Astrocyte (in vitro differentiated cells and primary cell): ENCODE data around the gene TENM3. TPM values are rescaled to one million over a fixed set of nuclear protein-coding genes. Genes with fewer than 3 reads are reported as not detected.
"Not testable (repeated sequence)": the region's sequence is repeated elsewhere in the genome, so short reads cannot be mapped to it uniquely, and the experiment has no call there.

Source experiments
- DNase-seq: peaks from one replicate; pipeline ENCODE4 v3.0.0-alpha.2; 2010; ENCODE audit warnings: low read depth
- FAIRE-seq: peaks from 2 replicates; lab custom pipeline; 2011; peaks lifted over from hg19 to GRCh38; lab: Jason Lieb, UNC
- H2AFZ ChIP-seq: 2 replicates; pipeline ENCODE4 v1.6.0; 2012; ENCODE audit warnings: low read depth, low read length, inconsistent platforms
- H3K27ac ChIP-seq: 2 replicates; pipeline ENCODE4 v1.5.1; 2011; ENCODE audit warnings: low read depth, low read length, inconsistent platforms
- H3K27me3 ChIP-seq: 2 replicates; pipeline ENCODE4 v1.6.0; 2011; ENCODE audit warnings: low read length, inconsistent platforms; ENCODE audit not compliant: insufficient read depth
- H3K36me3 ChIP-seq: 2 replicates; pipeline ENCODE4 v1.5.1; 2011; ENCODE audit warnings: low read length, inconsistent platforms; ENCODE audit not compliant: insufficient read depth
- H3K4me1 ChIP-seq: 2 replicates; pipeline ENCODE4 v1.5.1; 2011; ENCODE audit warnings: low read length, inconsistent platforms; ENCODE audit not compliant: insufficient read depth
- H3K4me2 ChIP-seq: 2 replicates; pipeline ENCODE4 v1.6.0; 2012; ENCODE audit warnings: low read length, inconsistent platforms
- H3K4me3 ChIP-seq: 2 replicates; pipeline ENCODE4 v1.5.1; 2011; ENCODE audit warnings: low read depth, mild to moderate bottlenecking, low read length, inconsistent platforms; ENCODE audit not compliant: insufficient read depth
- H3K79me2 ChIP-seq: 2 replicates; pipeline ENCODE4 v1.6.0; 2012; ENCODE audit warnings: mild to moderate bottlenecking, low read length, inconsistent platforms; ENCODE audit not compliant: insufficient read depth
- H3K9ac ChIP-seq: 2 replicates; pipeline ENCODE4 v1.6.0; 2012; ENCODE audit warnings: mild to moderate bottlenecking, low read length, inconsistent platforms
- H3K9me3 ChIP-seq: 2 replicates; pipeline ENCODE4 v1.5.1; 2012; ENCODE audit warnings: low read depth, mild to moderate bottlenecking, low read length, inconsistent platforms; ENCODE audit not compliant: insufficient read depth
- H4K20me1 ChIP-seq: 2 replicates; pipeline ENCODE4 v1.6.0; 2012; ENCODE audit warnings: low read length, inconsistent platforms; ENCODE audit not compliant: insufficient read depth
- H3K27ac Mint-ChIP-seq: one replicate; pipeline ENCODE4 v1.8.0; 2021; ENCODE audit warnings: mild to moderate bottlenecking, mixed read lengths; ENCODE audit not compliant: unreplicated experiment
- H3K27me3 Mint-ChIP-seq: one replicate; pipeline ENCODE4 v1.8.0; 2021; ENCODE audit warnings: low read depth, mixed read lengths; ENCODE audit not compliant: unreplicated experiment
- H3K36me3 Mint-ChIP-seq: one replicate; pipeline ENCODE4 v1.8.0; 2021; ENCODE audit warnings: low read depth, mixed read lengths; ENCODE audit not compliant: unreplicated experiment
- H3K4me1 Mint-ChIP-seq: one replicate; pipeline ENCODE4 v1.8.0; 2021; ENCODE audit warnings: low read depth, mixed read lengths; ENCODE audit not compliant: unreplicated experiment
- H3K4me3 Mint-ChIP-seq: one replicate; pipeline ENCODE4 v1.8.0; 2021; ENCODE audit warnings: mild to moderate bottlenecking, moderate library complexity, mixed read lengths; ENCODE audit not compliant: unreplicated experiment
- H3K9me3 Mint-ChIP-seq: one replicate; pipeline ENCODE4 v1.8.0; 2021; ENCODE audit warnings: mild to moderate bottlenecking, mixed read lengths; ENCODE audit not compliant: unreplicated experiment
- CTCF ChIP-seq: IDR thresholded peaks from 2 replicates; pipeline ENCODE4 v1.5.1; 2011; ENCODE audit warnings: low read depth, mild to moderate bottlenecking, inconsistent platforms, low read length, moderate library complexity; ENCODE audit not compliant: insufficient read depth
- EZH2 ChIP-seq: IDR thresholded peaks from 2 replicates; pipeline ENCODE4 v1.6.1; 2012; ENCODE audit warnings: mild to moderate bottlenecking, low read length, inconsistent platforms; ENCODE audit not compliant: insufficient read depth
- total RNA-seq: library from RNA; stranded (reverse); gene quantifications from 2 replicates; pipeline ENCODE4 v1.2.1, GENCODE V29; 2021

TENM3 gene
- total RNA-seq, 1 donor from 2014 or later, result 127 TPM

- Mint-ChIP-seq H3K4me3 (no peak overlapping the region), H3K27me3 (no peaks in the 10 kb centered on the region), H3K27ac (no peak overlapping the region), H3K9me3 (no peaks in the 10 kb centered on the region), H3K4me1 (peaks cover 12% of the 10 kb centered on the region), H3K36me3 (peaks cover 15% of the 10 kb centered on the region)
- Histone ChIP-seq H3K9me3 (no peaks in the 10 kb centered on the region), H3K27me3 (no peaks in the 10 kb centered on the region), H3K4me2 (no peak overlapping the region), H4K20me1 (no peaks in the 10 kb centered on the region), H3K36me3 (no peaks in the 10 kb centered on the region), H3K4me1 (no peaks in the 10 kb centered on the region), H3K79me2 (no peaks in the 10 kb centered on the region), H3K4me3 (no peak overlapping the region), H3K9ac (no peak overlapping the region), H2AFZ (no peak overlapping the region), H3K27ac (no peak overlapping the region)
- FAIRE-seq (no peak), DNase-seq (no peak)
- TF ChIP-seq CTCF (no peak), EZH2 (no peak)
Measured at GRCh38 chr4:182385897-182386296, 142.7 kb downstream of the TENM3 start.

DNA sequence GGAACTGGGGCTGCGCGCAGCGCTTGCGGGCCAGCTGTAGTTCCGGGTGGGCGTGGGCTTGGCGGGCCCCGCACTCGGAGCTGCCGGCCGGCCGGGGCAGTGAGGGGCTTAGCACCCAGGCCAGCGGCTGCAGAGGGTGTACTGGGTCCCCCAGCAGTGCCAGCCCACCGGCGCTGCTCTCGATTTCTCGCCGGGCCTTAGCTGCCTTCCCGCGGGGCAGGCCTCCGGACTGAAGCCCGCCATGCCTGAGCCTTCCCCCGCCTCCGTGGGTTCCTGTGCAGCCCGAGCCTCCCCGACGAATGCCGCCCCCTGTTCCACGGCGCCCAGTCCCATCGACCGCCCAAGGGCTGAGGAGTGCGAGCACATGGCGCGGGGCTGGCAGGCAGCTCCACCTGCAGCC, 143.4 kb downstream of the TENM3 start:
- not testable (repeated sequence) for H3K27ac Mint-ChIP-seq, H3K36me3 ChIP-seq, H4K20me1 ChIP-seq, H3K79me2 ChIP-seq, H3K27me3 Mint-ChIP-seq, H3K4me2 ChIP-seq, H3K4me3 ChIP-seq, H3K4me1 ChIP-seq, H3K4me3 Mint-ChIP-seq, H3K27ac ChIP-seq, H3K9me3 ChIP-seq, H3K27me3 ChIP-seq, H3K9ac ChIP-seq, DNase-seq, H2AFZ ChIP-seq, FAIRE-seq, H3K9me3 Mint-ChIP-seq
- H3K4me1 Mint-ChIP-seq, result peaks cover 12% of the 10 kb centered on the region
- H3K36me3 Mint-ChIP-seq, result peaks cover 14% of the 10 kb centered on the region

- Mint-ChIP-seq H3K9me3 (no peaks in the 10 kb centered on the region), H3K4me1 (peaks cover 4% of the 10 kb centered on the region), H3K4me3 (no peak overlapping the region), H3K27ac (no peak overlapping the region), H3K36me3 (peaks cover 9% of the 10 kb centered on the region), H3K27me3 (no peaks in the 10 kb centered on the region)
- H3K27ac ChIP-seq, result no peak overlapping the region
- FAIRE-seq, result no peak
- H3K79me2 ChIP-seq, result no peaks in the 10 kb centered on the region
- H3K9me3 ChIP-seq, result no peaks in the 10 kb centered on the region
- no peak overlapping the region for H3K4me3 ChIP-seq
- no peaks in the 10 kb centered on the region for H3K4me1 ChIP-seq
- H3K36me3 ChIP-seq, result no peaks in the 10 kb centered on the region
- no peak overlapping the region for H2AFZ ChIP-seq
- no peak overlapping the region for H3K4me2 ChIP-seq
- no peaks in the 10 kb centered on the region for H4K20me1 ChIP-seq
- no peaks in the 10 kb centered on the region for H3K27me3 ChIP-seq
- H3K9ac ChIP-seq, result no peak overlapping the region
- no peak for TF ChIP-seq CTCF
- TF ChIP-seq EZH2, result no peak
- no peak for DNase-seq
Measured at GRCh38 chr4:182391111-182391684, 148.0 kb downstream of the TENM3 start.
